Posterior cingulate gyrus (tissue), 11 donors: ENCODE measurements around the gene ATP6V1B1.
A peak's percentile ranks its signal among the peaks of the same experiment; 100 is the strongest.

Experiments used
- DNase-seq, 10 donors: peaks; one replicate each; pipeline versions ENCODE4 v3.0.0 to v3.0.0-alpha.2; 2020 to 2021; ENCODE audit warnings: mixed read lengths in 3 of 10
- intact Hi-C: fragments of 100-400 bp; cut with DNase I; formaldehyde crosslinking; loops from one replicate; pipeline ENCODE4 v1.15.1; 2023

The ATP6V1B1 gene

DNA sequence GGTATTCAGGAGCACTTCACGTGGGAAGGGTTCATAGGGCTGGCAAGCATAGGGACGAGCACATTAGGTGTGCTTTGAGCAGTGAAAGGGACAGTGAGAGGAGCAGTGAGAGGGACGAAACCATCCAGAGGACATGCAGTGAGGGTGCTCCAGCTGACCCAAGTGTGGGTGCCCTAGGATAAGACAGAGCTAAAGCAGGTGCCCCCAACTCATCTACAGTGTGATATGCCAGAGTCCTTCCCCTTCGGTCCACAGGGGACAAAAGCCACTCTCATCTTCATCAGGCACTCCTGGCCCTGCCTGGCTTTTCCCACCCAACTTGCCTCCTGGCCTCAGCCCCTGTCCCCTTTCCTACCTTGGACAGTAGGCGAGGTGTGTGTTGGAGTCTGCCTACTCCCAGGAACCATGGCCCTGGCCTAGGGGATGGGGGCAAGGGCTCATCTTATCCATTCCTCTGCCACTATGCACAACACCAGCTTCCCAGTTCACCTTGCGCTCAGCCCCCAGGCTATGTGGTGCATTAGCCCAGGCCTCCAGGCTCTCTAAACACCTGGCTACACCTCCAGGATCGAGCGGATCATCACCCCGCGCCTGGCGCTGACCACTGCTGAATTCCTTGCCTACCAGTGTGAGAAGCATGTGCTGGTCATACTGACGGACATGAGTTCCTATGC is 26.6 kb downstream of the ATP6V1B1 start:
- DNase-seq: peak in 3 of 10 donors; percentile 6 to 60 (median 52)
- intact Hi-C loops: no loop called here

- DNase-seq: peak in 3 of 10 donors; percentile 7 to 64 (median 63)
- intact Hi-C loops: no loop called here
Measured at GRCh38 chr2:70962885-70963878, 27.5 kb downstream of the ATP6V1B1 start.

GRCh38 chr2:70964133-70964532 is 28.4 kb downstream of the ATP6V1B1 start:
- no peak for DNase-seq
- intact Hi-C loops: no loop called here

GRCh38 chr2:70964596-70965386 is 29.1 kb downstream of the ATP6V1B1 start:
- intact Hi-C loops: no loop called here
- DNase-seq: peak; percentile 45 to 96 (median 76)

- peak in 2 of 10 donors; percentile 3 to 50 for DNase-seq
- intact Hi-C loops: no loop called here
Measured at GRCh38 chr2:70965506-70965905, 29.8 kb downstream of the ATP6V1B1 start.

GRCh38 chr2:70966681-70967080 is 31.0 kb downstream of the ATP6V1B1 start:
- intact Hi-C loops: no loop called here

GRCh38 chr2:70967189-70967588 is 31.5 kb downstream of the ATP6V1B1 start:
- intact Hi-C loops: no loop called here
- DNase-seq: no peak

More at GRCh38 chr2:70966681-70967080, 31.0 kb downstream of the ATP6V1B1 start:
- peak in 1 of 10 donors; percentile 4 for DNase-seq

- intact Hi-C loops: no loop called here
- DNase-seq: no peak
Measured at GRCh38 chr2:70974592-70974991, 38.9 kb downstream of the ATP6V1B1 start.

GRCh38 chr2:70975237-70975636 is 39.5 kb downstream of the ATP6V1B1 start:
- DNase-seq: no peak

GRCh38 chr2:70977605-70978205 is 42.0 kb downstream of the ATP6V1B1 start:
- peak in 2 of 10 donors; percentile 27 to 62 for DNase-seq
- intact Hi-C loops: no loop called here

More at GRCh38 chr2:70975237-70975636, 39.5 kb downstream of the ATP6V1B1 start:
- intact Hi-C loops: no loop called here

GRCh38 chr2:70978341-70979179 is 42.9 kb downstream of the ATP6V1B1 start, which contains the start of gene ANKRD53:
Gene ANKRD53 (plus strand): TSS chr2:70978630. CDS start chr2:70978646, 16 bp downstream.
- peak in 2 of 10 donors; percentile 84 for DNase-seq
- intact Hi-C loops: no loop called here

GRCh38 chr2:70979180-70979488 is 43.4 kb downstream of the ATP6V1B1 start:
- intact Hi-C loops: no loop called here
- DNase-seq: peak in 1 of 10 donors; percentile 81

DNA sequence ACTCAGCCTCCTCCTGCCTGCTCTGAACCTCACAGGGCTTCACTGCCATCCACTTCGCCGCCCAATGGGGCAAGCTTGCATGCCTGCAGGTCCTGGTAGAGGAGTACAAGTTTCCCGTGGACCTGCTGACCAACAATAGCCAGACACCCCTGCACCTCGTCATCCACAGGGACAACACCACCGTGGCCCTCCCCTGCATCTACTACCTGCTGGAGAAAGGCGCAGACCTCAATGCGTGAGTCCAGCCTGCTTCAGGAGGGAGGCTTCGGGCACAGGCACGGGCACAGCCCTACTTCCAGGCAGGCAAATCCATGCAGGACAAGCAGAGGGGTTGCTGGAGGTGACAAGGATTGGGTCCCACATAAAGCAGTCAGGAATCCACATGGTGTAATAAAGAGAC is 43.9 kb downstream of the ATP6V1B1 start:
- intact Hi-C loops: no loop called here
- DNase-seq: peak in 3 of 10 donors; percentile 10 to 80 (median 43)

- no peak for DNase-seq
- intact Hi-C loops: no loop called here
Measured at GRCh38 chr2:70981421-70981820, 45.7 kb downstream of the ATP6V1B1 start.

DNA sequence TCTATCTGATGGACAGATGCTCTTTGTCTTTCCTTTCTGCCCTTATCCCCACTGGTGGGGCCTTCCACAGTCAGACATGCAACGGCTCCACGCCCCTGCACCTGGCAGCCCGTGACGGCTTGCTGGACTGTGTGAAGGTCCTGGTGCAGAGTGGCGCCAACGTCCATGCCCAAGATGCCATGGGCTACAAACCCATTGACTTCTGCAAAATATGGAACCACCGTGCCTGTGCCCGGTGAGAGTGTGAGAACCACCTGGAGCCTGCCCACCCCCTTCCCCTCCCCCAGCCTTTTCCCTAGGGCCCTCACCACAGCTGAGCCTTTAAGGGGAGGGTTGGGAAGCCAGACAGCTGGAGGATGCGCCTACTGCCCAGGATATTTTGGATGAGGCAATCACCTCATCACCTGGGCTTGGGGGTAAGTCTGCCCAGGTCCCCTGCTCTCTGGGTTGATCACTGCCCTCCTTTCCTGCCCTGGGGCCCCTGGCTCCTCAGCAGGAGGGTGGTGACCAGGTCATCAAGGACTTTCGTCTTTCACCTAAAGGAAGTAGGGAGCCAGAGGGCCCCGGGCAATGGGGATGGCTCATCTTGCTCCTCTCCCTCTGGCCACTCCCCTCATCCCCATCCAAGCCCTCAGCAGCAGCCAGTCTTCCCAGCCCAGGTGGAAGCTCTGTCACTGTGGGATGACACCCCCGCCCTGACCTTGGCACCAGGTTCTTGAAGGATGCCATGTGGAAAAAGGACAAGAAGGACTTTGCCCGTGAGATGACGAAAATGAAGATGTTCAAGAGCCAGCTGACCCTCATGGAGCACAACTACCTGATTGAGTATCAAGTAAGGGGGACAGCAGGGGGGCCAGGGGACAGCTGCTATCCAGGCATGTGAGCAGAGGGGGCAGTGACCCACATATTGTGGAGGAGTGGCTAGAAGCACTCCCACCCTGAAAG is 46.4 kb downstream of the ATP6V1B1 start:
- intact Hi-C loops: no loop called here
- DNase-seq: peak in 2 of 10 donors; percentile 69 to 80

DNA sequence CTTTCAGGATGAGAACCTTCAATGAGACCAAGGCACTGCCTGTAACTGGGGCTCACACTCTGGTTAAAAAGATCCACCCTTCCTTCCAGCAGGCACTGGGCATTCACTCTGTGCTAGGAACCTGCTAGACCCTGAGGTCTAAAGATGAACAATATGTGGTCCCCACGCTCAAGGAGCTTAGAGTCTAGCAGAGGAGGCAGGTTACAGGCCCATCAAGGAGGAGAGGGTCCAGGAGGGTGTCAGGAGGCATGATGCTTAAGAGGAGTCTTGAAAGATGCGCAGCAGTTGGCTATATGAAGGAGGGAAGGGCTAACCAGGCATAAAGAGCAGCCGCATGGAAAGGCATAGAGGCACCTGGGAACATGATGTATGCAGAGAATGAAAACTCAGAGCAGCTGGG is 47.3 kb downstream of the ATP6V1B1 start:
- DNase-seq: no peak
- intact Hi-C loops: no loop called here

- intact Hi-C loops: no loop called here
- peak in 2 of 10 donors; percentile 2 to 41 for DNase-seq
Measured at GRCh38 chr2:70983506-70984227, 48.0 kb downstream of the ATP6V1B1 start.
